Measurements from ENCODE around the gene UBR4.

UBR4 gene

DNA sequence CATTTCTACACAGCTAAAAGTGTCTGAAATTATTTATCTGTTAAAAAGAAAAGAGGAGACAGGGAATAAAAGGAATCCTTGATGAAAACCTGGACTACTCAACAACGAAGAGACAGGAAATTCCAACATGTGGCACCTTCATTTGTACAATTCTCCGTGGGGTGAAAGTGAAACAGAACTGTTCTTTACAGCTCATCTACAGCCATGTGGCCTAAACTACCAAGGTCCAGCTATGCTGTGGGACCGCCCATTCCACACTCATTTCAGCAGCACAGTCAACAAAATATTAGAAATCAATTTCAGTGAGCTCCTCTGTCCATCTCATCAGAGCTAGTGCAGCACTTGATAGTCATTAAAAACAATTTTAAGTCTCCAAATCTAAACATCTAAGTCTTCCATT, 44.0 kb downstream of the UBR4 start:
- ChIA-PET POLR2A (ENCODE audit: low non-redundant PET) (interaction anchor here (1.2 kb wide), 1 partner anchor 32 kb away, joined by 3 read pairs; no protein-coding TSS in a partner anchor), CTCF (interaction anchor here (0.6 to 1.7 kb wide), 3 partner anchors 16 to 417 kb away, joined by 3 to 6 read pairs (median 4); no protein-coding TSS in a partner anchor)
- DNase-seq (ENCODE audit: low spot score), result no peak
- TF ChIP-seq, protein P1, sequence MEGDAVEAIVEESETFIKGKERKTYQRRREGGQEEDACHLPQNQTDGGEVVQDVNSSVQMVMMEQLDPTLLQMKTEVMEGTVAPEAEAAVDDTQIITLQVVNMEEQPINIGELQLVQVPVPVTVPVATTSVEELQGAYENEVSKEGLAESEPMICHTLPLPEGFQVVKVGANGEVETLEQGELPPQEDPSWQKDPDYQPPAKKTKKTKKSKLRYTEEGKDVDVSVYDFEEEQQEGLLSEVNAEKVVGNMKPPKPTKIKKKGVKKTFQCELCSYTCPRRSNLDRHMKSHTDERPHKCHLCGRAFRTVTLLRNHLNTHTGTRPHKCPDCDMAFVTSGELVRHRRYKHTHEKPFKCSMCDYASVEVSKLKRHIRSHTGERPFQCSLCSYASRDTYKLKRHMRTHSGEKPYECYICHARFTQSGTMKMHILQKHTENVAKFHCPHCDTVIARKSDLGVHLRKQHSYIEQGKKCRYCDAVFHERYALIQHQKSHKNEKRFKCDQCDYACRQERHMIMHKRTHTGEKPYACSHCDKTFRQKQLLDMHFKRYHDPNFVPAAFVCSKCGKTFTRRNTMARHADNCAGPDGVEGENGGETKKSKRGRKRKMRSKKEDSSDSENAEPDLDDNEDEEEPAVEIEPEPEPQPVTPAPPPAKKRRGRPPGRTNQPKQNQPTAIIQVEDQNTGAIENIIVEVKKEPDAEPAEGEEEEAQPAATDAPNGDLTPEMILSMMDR (conservative IDR thresholded peaks at IDR 0.05; ENCODE audit: low read depth), result no peak
- H3K27ac ChIP-seq, result no peak overlapping the region

DNA sequence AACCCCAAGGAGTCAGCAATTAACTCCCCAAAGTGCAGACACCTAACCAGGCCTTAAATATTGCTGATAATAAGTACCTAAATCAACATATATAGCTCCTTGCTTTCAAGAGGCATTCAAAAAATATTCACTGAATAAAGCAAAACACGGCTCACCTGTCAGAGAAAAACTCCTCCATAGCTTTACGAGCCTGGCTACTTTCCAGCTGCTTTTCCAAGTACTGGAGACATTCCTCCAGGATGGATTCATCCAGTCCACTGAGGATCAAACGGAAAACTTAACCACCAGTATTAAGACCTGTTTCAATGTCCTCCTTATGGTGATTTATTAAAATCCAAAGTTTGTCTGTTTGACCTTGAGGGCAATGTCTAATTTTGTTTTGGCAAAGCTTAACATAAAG, 44.6 kb downstream of the UBR4 start:
- H3K27ac ChIP-seq, result no peak overlapping the region
- TF ChIP-seq, protein P1 (conservative IDR thresholded peaks at IDR 0.05; ENCODE audit: low read depth), result no peak
- CTCF ChIA-PET, result interaction anchor here (0.6 to 1.7 kb wide), 3 partner anchors 12 to 418 kb away, joined by 4 to 6 read pairs (median 5); no protein-coding TSS in a partner anchor
- POLR2A ChIA-PET (ENCODE audit: low non-redundant PET), result interaction anchor here (1.2 kb wide), 1 partner anchor 32 kb away, joined by 3 read pairs; no protein-coding TSS in a partner anchor
- peak; percentile 20 for DNase-seq (ENCODE audit: low spot score)

DNA sequence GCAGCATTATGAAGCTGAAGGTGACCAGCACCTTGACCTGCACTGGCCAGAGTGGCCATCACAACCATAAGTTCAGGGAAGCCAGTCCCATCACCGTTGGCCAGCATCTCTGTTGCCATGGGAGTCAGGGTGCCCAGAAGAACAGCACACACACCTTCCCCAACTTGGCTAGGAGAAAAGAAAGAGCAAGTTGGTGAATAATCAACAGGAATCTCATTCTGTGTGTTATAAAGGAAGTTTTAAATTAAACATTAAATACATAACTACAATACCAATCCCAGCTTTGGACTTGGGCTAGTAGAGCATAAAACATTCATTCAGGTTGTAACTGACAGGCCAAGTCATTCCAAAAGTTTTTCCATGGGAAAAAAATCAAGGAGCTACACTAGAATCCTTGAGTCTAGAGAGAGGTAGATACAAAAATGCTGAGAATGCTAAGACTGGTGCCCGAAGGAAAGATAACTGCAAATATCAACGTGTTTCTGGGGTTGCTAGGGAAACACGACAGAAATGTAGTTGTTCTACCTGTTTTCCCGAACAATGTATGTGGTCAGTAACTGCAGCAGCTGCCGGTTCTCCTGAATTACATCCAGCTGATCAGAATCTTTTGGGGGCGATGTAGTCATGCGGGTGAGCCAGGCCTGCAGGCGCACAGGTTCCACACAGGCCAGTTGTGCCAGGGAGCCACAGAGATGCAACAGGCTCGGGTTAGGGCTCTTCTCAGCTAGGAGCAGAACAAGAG, 45.6 kb downstream of the UBR4 start:
- ChIA-PET POLR2A (ENCODE audit: low non-redundant PET) (no interaction called here), CTCF (interaction anchor here (0.6 kb wide), 1 partner anchor 880 kb away, joined by 3 read pairs; no protein-coding TSS in a partner anchor)
- H3K27ac ChIP-seq, result no peak overlapping the region
- TF ChIP-seq, protein P1 (conservative IDR thresholded peaks at IDR 0.05; ENCODE audit: low read depth), result no peak
- no peak for DNase-seq (ENCODE audit: low spot score)

DNA sequence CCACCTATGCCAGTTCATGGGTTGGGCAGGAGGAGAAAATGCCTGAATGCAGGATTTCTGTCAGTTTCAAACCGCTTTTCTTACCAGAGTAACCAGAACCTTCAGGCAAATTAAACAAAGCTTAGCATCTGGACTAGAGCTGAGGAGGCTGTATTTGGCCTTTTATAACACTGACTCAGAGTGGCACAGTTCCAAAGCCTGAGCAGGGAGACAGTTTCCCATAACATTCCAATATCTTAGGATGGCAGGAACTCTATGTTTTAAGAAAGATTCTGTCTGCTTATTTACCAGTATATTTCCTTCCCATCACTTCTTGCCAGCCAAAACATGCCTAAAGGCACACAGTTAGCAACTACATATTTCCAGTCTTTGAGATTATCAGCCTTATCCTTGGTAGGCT, 46.8 kb downstream of the UBR4 start:
- no peak overlapping the region for H3K27ac ChIP-seq
- POLR2A ChIA-PET (ENCODE audit: low non-redundant PET), result no interaction called here
- no peak for DNase-seq (ENCODE audit: low spot score)
- CTCF ChIA-PET, result no interaction called here
- TF ChIP-seq, protein P1 (conservative IDR thresholded peaks at IDR 0.05; ENCODE audit: low read depth), result no peak

DNA sequence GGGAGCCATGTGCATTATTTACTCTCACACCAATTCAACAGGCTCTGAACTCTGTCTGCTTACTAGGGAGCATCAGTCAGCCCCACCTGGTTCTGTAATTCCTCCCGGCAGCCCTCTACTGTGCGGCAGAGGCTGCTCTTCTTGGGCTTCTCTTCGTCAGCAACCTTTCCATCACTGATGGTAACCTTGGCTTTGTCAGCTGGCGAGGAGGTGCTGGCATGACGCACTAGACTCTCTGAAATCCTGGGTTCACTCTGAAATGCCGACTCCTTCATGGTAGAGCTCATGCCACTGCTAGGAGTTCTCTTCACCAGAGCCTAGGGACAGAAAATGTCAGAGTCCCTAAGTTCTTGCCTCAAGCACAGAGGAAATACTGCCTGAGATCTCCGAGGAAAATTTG, 49.2 kb downstream of the UBR4 start:
- CTCF ChIA-PET, result interaction anchor here (1.8 kb wide), 1 partner anchor 10 kb away, joined by 5 read pairs; no protein-coding TSS in a partner anchor
- POLR2A ChIA-PET (ENCODE audit: low non-redundant PET), result no interaction called here
- H3K27ac ChIP-seq, result no peak overlapping the region
- TF ChIP-seq, protein P1 (conservative IDR thresholded peaks at IDR 0.05; ENCODE audit: low read depth), result no peak
- DNase-seq (ENCODE audit: low spot score), result no peak

DNA sequence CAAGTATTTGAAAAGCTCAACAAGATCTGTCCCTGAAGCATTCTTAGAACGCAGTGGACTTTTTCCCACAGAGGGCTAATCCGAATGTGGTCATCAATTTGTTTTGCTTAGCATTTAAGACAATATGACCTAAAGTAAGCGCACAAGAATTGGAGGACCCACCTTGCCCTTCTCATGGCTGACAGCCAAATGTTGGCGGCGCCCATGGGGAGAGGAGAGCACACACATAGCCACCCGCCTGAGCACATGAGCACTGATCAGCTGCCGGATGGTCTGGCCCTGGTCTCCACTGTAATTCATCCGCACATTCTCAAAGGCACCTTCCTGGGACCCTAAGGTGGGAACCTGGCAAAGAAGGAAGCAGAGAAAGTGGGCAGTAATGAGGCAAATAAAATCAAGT, 52.4 kb downstream of the UBR4 start:
- TF ChIP-seq, protein P1 (conservative IDR thresholded peaks at IDR 0.05; ENCODE audit: low read depth), result no peak
- ChIA-PET POLR2A (ENCODE audit: low non-redundant PET) (no interaction called here), CTCF (no interaction called here)
- H3K27ac ChIP-seq, result no peak overlapping the region
- DNase-seq (ENCODE audit: low spot score), result no peak
